ENCODE measurements around the gene CHRM2. TPM values are rescaled to one million over a fixed set of nuclear protein-coding genes. Genes with fewer than 3 reads are reported as not detected.

Gene CHRM2
- total and polyA plus RNA-seq, 2 of the 8 experiments (the other 6 are each of a cell fraction or from before 2014, with no cell fraction given), result 0.17 to 0.32 TPM

GRCh38 chr7:137003086-137003485, 134.6 kb downstream of the CHRM2 start:
- DNase-seq (ENCODE audit: low read depth in 1 of 2, low spot score in 2 of 2) (no peak), FAIRE-seq (no peak)
- Histone ChIP-seq H3K14ac (ENCODE audit: insufficient read length) (no peak overlapping the region), H3K56ac (replicated peaks; ENCODE audit: insufficient read length, low read depth, low read length) (no peak overlapping the region), H3K79me1 (ENCODE audit: low read depth, low read length) (no peaks in the 10 kb centered on the region), H2BK12ac (ENCODE audit: low read depth, low read length) (no peak overlapping the region), H3K23ac (ENCODE audit: insufficient read length) (no peak overlapping the region), H3K79me2 (ENCODE audit: control insufficient read depth in 1 of 2, insufficient read depth in 2 of 2, low read length in 2 of 2) (no peaks in the 10 kb centered on the region), H4K5ac (ENCODE audit: insufficient read length, low read depth, low read length) (no peak overlapping the region), H3K36me3 (ENCODE audit: control insufficient read depth in 2 of 4, insufficient read depth in 4 of 4, low read length in 3 of 4) (no peaks in the 10 kb centered on the region), H4K8ac (ENCODE audit: extremely low read depth, insufficient read depth, low read length) (no peak overlapping the region), H3K4me1 (replicated peaks in 1 of 4; ENCODE audit: control insufficient read depth in 3 of 4, insufficient read depth in 4 of 4, low read length in 3 of 4) (0 out of 7 replicates have a peak, but pooled peaks cover 0 to 1% (median 0%) of the 10 kb centered on the region in 4 experiments), H2AK5ac (ENCODE audit: low read depth, low read length) (no peak overlapping the region), H2AFZ (ENCODE audit: low read length) (no peak overlapping the region), H3K23me2 (ENCODE audit: low read depth, low read length) (no peaks in the 10 kb centered on the region), H3K9ac (replicated peaks in 1 of 4; ENCODE audit: extremely low read depth in 1 of 4, low read depth in 3 of 4, low read length in 3 of 4) (no peak overlapping the region), H4K91ac (replicated peaks; ENCODE audit: insufficient read length, low read length) (no peak overlapping the region), H3K27ac (ENCODE audit: low read depth, low read length) (no peak overlapping the region), H3K4ac (replicated peaks; ENCODE audit: insufficient read length, low read depth, low read length) (no peak overlapping the region), H3K4me2 (ENCODE audit: insufficient read depth in 1 of 2, low read depth in 2 of 2, low read length in 2 of 2) (no peak overlapping the region), H2BK15ac (ENCODE audit: low read length) (no peak overlapping the region), H2BK5ac (ENCODE audit: low read depth, low read length) (no peak overlapping the region), H3K9me3 (ENCODE audit: insufficient read depth in 2 of 2, low read depth in 1 of 2, low read length in 1 of 2) (no peaks in the 10 kb centered on the region), H2BK120ac (replicated peaks; ENCODE audit: low read depth, low read length) (no peak overlapping the region), H3K27me3 (replicated peaks in 1 of 4; ENCODE audit: control insufficient read depth in 3 of 4, extremely low read depth in 1 of 4, insufficient read depth in 3 of 4, low read length in 3 of 4) (no peaks in the 10 kb centered on the region), H4K20me1 (replicated peaks in 1 of 2; ENCODE audit: control insufficient read depth in 1 of 2, insufficient read depth in 2 of 2, low read length in 2 of 2) (no peaks in the 10 kb centered on the region), H2BK20ac (ENCODE audit: low read length) (no peak overlapping the region), H3K4me3 (ENCODE audit: extremely low read depth in 1 of 4, insufficient read depth in 2 of 4, low read depth in 3 of 4, low read length in 4 of 4) (no peak overlapping the region), H3K18ac (ENCODE audit: extremely low read depth, low read length) (no peak overlapping the region)
- ChIA-PET POLR2A (ENCODE audit: partially characterized antibody) (no interaction called here), CTCF (ENCODE audit: partially characterized antibody) (no interaction called here)
- WGBS, 2 experiments (ENCODE audit: extremely low coverage in 1 of 2, insufficient coverage in 1 of 2, insufficient read length in 1 of 2, insufficient replicate concordance in 2 of 2, low coverage in 1 of 2, low lambda C conversion rate in 2 of 2, missing lambda C conversion rate in 1 of 2), result 82% methylated on average over 2 of the region's 2 CpGs; no CpG with 5 or more reads in 1 of the 2 experiments
- TF ChIP-seq BCL11A (IDR thresholded peaks at IDR 0.05; ENCODE audit: low read depth in 2 of 2, low read length in 2 of 2), result no peak

All from H1 (cell line).